Stimulated activated CD8-positive, alpha-beta memory T cell treated with anti-CD3 and anti-CD28 coated beads, Interleukin-7, amount 100 ng/mL, for 1 hour (primary cell): ENCODE results near the gene SCYGR6.
"Not testable (repeated sequence)": the region's sequence is repeated elsewhere in the genome, so short reads cannot be mapped to it uniquely, and the experiment has no call there.

Experiments used
- DNase-seq, 2 donors: peaks; one replicate each; pipeline ENCODE4 v3.0.0-alpha.2; 2020; ENCODE audit warnings: low read depth in 2 of 2

SCYGR6 gene, protein sequence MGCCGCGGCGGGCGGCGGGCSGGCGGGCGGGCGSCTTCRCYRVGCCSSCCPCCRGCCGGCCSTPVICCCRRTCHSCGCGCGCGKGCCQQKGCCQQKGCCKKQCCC

DNA sequence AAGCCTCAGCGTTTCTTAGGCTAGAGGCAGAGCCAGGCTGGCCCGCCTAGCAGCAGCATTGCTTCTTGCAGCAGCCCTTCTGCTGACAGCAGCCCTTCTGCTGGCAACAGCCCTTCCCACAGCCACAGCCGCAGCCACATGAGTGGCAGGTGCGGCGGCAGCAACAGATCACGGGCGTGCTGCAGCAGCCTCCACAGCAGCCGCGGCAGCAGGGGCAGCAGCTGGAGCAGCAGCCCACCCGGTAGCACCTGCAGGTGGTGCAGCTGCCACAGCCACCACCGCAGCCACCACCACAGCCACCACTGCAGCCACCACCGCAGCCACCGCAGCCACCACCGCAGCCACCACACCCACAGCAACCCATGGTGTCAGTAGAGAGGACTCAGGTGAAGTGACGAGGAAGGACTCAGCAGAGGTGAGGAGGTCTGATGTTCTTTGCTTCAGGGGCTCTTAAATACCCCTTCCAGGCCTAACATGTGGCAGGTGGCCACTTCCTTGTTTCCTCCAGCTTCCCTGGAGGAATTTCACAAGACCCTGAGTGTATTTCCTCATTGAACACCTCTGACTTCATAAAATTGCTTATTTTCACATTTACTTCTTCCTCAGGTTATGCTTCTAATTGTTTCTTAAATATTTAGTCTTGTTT lies at the start of gene SCYGR6:
SCYGR6 (minus strand) TSS at position 364 of the 646 bp plus-strand sequence; CDS start at position 364, 0 bp downstream.
- no peak for DNase-seq

DNA sequence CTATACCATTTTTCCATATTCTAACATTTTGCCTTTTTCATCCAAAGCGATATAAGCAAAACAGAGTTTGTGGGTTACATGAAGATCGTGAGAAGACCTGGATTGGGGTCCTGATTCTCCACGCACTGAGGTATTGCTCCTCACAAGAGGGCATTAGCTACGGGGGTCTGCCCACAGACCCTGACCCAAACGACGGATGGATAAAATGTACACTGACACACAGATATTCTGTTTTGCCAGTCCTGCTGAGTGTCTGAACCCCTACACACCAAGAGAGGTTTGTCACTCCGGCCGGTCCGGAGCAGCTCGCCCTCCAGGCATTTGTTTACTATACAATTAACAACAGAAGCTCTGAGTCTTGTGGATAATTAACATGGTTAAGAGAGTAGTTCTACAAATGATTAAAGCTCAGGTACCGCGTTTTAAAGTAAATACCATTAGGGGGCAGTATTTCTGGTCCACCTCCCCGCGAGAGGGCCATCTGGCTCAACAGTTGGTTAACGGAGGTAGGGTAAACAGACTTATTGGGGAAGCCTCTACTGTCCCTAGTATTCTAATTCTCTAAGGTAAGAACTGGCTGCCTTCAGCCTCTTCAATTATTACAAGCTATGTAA lies 49.6 kb upstream of the SCYGR6 start:
- no peak for DNase-seq

DNA sequence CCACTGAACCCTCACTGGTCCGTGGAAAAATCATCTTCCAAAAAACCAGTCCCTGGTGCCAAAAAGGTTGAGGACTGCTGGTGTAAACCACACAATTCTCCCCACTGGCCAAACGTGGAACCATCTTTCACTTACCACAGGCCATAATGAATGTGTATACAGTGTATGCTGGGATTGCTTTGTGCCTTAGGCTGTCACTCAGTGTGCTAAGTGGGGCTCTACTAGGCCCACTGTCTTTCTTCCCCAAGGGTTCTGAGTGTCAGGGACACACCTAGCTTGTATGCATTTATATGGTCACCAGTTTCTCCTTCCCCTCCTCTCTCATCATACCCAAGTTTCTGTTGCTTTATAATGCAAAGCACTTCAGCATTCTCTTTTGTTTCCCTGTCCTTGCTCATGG lies 48.4 kb upstream of the SCYGR6 start:
- DNase-seq: no peak

DNA sequence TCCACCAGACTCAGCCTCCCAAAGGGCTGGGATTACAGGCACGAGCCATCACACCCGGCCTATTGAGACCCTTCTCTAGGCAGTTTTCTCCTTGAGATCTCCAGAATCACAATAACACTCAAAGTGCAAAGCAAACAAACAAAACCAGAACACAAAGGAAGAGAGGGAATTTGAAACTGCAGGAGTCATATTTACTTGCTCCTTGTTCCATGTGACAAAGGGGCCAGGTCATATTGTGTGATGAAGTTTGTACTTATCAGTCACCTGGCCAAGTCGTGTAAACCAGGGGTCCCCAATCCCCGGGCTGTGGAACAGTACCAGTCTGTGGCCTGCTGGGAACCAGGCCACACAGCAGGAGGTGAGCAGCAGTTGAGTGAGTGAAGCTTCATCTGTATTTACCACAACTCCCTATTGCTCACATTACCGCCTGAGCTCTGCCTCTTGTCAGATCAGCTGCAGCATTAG lies 47.7 kb upstream of the SCYGR6 start:
- DNase-seq: no peak

DNA sequence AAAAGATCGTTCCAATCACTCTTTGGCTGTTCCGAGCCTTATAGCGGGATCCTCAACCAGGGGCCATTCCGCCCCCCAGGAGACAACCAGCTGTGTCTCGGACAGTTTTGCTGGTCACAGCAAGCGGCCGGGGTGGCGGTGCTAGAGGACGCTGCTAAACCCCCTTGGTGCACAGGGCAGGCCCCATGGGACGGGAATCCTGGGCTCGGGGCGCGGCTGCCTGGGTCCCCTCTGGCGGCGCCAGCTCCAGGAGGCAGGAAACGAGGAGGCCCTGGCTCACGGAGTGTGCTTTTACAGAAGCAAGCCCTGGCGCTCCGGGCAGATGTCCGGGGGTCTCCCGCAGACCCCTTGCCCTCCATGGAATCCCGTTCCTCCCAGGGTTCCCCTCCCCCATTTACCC lies 43.3 kb upstream of the SCYGR6 start:
- DNase-seq: no peak

DNA sequence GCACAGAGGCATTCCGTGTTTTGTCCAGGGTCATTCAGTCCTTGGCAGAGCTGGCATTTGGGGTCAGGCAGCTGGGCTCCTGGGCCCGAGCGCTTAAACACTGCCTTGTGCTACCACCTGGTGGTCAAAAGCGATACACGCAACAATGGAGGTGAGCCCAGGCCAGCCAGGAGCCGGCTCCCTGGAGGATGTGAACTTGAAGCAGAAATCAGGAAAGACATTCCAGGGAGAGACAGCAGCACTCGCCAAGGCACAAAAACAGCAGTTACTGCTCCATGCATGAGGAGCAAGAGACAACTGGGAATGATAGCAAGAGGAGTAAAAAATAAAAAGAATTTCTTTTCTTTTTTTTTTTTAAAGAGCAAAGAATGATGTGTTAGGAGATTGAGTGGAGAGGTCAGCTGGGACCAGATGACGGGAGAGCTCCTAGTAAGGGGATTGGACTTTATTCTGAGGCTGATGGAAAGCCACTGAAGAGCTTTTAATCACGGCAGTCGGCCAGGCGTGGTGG lies 41.9 kb upstream of the SCYGR6 start:
- peak; percentile 6 to 13 for DNase-seq

DNA sequence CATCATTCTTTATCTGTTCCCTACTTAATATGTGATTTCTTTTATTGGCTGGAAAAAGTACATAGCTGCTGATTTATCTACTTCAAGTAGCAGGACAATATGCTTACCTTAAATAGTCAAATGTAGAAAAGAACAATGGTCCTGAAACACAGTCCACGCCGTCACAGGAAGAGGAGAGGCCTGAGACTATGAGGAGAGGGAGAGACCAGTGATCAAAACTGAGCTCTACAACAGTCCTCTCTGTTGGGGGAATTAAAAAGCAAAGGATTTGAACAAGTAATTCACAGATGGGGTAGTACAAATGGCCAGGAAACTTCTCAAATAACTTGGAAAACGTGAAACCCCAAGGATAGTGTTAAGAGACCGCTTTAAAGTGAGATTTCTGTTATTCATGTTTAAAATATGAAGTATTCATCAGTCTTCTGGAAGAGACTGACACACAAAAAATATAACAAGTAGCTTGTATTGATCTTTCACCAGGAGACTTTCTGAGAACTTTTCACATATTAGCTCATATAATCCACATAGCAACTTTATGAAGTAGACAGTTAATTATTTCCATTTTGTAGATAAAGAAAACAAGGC lies 41.3 kb upstream of the SCYGR6 start:
- no peak for DNase-seq

DNA sequence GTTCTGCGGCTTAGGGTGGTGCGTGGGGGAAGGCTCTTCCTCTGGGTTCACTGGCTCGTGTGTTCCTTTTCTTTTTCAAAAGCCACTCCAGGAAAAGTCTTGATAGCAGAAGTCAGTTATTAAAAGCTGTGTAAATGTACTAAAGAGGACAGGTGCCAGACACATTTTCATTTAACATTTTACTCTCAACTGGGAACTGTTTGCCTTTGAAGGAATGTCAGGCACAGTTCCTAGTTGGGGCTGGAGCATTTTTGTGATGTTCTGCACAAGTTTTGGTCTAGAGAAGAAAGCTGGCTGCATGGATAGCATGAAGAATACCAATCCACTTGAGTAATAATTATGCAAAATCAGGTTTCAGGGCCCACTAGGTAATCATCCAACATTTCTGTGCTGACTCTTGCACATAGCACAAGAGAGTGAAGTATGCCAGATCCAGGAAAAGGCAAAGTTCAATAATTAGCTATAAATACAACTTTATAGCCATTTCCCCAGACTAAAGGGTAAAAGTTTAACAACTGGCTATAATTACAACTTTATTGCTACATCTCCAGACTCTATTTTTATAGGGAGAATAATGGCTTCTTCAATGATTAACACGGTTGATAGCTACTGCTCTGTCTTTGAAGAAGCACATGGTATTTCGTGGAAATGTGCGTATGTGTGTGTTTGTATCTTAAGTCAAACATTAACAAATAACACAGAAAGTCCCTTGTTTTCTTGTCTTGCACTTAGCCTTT lies 37.4 kb upstream of the SCYGR6 start:
- no peak for DNase-seq

DNA sequence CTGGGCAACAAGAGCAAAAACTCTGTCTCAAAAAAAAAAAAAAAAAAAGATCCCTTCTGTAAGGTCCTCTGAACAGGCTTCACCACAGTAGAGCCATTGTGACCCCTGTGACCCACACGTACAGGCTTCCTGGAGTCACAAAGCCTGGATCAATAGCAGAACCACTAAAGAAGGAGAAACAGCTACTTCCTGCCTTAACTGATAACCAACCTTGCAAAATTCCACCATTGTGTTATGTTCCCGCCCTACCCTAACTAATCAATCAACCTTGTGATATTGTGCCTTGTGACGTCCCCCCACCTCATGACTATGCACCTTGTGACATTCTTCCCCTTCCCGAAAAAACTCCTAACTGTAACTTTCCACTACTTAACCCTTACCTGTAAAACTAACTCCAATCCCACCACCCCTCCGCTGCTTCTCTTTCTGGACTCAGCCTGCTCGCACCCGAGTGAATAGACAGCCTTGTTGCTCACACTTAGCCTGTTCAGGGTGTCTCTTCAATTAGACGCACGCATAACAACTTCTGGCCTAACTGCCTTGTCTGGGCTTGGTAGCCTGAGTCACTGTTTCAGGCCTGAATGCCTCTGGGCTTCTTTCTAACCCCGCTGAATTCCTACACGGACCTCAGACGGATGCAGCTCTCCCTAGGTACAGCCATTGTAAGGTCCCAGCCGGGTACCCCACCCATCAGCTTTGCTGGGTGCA lies 35.0 kb upstream of the SCYGR6 start:
- no peak for DNase-seq

DNA sequence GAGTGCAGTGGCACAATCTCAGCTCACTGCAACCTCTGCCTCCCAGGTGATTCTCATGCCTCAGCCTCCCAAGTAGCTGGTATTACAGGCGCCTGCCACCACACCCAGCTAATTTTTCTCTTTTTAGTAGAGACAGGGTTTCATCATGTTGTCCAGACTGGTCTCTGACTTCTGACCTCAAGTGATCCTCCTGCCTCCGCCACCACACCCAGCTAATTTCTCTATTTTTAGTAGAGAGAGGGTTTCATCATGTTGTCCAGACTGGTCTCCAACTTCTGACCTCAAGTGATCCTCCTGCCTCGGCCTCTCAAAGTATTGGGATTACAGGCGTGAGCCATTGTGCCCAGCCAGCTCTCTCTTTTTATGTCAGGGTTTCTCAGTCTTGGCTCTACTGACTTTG lies 31.7 kb upstream of the SCYGR6 start:
- not testable (repeated sequence) for DNase-seq

DNA sequence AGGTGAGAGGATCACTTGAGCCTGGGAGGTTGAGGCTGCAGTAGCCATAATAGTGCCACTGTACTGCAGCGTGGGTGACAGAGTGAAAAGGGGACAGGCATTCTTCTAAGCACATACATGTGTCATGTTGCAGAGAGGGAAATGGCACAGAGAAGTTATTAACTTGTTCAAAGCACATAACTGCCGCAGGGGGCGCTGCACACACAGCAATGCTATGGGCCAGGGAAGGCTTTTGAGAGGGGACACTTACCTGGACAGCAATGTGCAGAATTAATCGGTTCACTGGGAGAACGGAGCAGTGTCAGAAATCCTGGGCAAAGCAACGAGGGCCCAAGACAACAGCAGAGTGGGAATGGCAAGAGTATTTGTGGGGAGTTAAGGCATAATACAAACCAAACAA lies 23.5 kb upstream of the SCYGR6 start:
- DNase-seq: no peak

DNA sequence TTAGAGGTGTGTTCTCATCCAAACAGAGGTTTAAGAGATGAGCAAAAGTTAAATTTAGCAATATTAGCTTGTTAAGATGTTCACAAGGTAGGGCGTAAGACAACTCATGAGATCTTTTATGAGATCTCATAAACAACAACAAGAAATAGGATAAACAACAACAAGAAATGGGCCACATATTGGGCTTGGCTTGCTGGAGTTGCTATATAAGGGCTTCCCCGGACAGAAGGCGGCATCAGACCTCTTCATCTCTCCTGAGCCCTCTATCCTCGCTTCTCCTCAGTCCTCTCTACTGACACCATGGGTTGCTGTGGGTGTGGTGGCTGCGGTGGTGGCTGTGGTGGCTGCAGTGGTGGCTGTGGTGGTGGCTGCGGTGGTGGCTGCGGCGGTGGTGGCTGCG lies 21.0 kb upstream of the SCYGR6 start, which contains the start of gene SCYGR8:
SCYGR8 (plus strand) TSS at position 301 of the 400 bp plus-strand sequence; CDS start at position 301, 0 bp downstream.
- DNase-seq: no peak

DNA sequence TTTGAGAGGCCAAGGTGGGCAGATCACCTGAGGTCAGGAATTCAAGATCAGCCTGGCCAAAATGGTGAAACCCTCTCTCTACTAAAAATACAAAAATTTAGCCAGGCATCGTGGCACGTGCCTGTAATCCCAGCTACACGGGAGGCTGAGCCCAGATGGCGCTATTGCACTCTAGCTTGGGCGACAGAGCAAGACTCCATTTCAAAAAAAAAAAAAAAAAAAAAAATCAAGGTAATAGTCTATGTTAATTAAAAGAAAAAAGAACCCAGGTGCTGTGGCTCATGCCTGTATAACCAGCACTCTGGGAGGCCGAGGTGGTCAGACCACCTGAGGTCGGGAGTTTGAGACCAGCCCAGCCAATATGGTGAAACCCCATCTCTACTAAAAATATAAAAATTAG lies 16.1 kb upstream of the SCYGR6 start:
- DNase-seq: not testable (repeated sequence)

DNA sequence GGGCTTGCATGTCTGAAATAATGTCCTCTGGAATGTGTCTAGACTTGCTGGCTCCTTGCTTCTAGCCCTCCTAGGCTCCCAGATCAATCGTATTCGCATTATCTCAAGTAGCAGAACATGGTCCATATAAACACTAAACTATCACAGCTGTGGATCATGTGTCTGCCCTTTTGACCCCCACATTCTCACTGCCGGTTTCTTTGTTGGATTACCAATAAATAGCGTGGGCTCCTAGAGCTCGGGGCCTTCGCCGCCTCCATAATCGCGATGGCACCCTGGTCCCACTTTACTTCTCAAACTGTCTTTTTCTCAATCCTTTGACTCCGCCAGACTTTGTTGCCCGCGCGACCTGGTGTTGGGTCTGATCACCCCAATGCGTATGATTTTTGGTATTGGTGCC lies 14.8 kb upstream of the SCYGR6 start:
- no peak for DNase-seq

DNA sequence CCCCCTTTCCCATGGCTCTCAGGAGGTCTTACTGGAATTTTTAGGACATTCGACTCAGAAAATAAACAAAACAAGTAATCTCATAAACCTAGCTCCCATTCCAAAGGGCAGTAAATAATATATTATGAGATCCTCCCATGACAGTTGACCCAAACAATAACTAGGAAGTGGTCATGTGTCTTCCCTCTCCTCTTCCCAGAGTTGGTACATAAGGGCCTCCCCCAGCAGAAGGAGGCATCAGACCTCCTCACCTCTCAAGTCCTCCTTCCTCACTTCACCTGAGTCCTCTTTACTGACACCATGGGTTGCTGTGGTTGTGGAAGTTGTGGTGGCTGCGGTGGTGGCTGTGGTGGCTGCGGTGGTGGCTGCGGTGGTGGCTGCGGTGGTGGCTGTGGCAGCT lies 3.5 kb upstream of the SCYGR6 start, which contains the start of gene SCYGR7:
SCYGR7 (plus strand) TSS at position 301 of the 400 bp plus-strand sequence; CDS start at position 301, 0 bp downstream.
- no peak for DNase-seq

DNA sequence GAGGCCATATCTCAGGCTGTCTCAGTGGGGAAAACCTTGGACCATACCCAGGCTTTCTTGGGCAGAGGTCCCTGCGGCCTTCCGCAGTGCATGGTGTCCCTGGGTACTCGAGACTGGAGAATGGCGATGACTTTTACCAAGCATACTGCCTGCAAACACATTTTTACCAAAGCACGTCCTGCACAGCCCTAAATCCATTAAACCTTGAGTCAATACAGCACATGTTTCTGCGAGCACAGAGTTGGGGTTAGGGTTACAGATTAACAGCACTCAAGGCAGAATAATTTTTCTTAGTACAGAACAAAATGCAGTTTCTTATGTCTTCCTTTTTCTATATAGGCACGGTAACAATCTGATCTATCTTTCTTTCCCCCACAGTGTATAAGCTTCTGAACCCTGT lies 1.7 kb downstream of the SCYGR6 start:
- not testable (repeated sequence) for DNase-seq

DNA sequence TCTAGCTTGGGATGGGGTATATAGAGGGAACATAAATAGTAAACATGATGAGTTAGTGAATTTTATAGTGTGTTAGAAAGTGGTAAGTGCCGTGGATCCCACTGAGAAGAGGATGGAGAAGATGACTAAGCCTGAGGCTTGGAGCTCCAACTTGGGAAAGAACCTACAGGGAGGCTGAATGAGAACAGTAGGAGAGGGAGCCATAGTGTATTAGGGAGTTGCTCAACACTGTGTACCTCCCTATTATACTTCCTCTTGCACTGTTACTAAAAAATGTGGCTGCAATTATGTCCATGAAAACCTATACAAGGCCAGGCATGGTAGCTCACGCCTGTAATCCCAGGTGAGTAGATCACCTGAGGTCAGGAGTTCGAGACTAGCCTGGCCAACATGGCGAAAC lies 3.9 kb downstream of the SCYGR6 start:
- no peak for DNase-seq

DNA sequence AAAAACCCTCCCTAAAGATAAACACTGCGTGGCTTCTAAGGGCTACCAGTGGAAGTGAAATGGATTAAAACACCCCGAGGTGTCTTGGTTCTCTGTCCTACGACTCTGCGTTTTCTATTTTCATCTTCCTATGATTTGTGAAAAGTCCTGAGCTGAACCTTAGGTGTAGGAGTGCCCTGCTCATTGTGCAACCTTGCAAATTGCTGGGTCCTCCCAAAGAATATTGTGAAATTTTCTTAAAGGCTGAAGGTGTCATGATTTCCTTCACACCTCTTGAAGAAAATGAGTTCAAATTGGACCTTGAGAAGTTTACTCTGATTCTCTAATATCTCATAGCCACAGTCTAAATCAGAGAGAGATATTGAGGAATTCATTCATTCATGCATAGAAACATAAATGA lies 4.9 kb downstream of the SCYGR6 start:
- no peak for DNase-seq

DNA sequence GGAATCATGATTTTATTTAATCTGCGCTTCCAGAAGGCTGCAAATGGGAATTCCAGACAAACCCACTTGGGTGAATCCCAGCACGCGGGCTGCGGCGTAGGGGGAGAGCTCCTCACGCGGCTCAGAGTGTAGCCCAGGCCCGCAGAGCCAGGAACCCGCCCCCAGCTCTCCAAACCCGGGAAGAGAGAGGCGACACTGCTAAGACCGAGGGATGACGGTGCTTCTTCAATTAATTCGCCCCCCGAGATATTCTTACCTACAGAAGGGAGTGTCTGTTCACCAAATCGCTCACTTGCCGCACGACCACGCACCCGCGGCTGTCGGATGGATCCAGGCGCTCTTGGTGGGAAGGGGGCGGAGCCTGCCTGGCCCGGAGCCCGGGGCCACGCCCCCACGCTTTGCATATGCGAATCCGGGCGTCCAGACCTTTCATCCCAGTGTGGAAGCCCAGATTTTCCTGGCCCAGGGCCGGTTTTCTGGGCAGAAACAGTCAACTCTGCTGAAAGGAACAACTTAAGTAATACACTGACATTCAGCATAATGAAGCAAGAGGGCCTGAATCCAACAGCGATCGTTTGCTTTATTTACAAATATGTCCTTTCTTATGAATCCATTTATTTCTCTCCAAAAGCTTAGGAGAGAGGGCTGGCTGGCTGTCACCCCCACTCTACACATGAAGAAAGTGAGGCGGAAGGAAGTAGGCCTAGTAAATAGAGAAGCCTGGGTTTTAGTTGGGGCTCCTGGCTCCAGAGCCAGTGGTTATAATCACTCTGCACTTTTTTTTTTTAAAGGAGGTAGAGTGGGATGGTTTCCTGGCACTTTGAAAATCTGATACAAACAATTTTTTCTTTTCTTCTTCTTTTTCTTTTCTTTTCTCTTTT lies 6.6 kb downstream of the SCYGR6 start, which contains the start of gene SLC19A3:
SLC19A3 (minus strand) TSS at position 342 of the 881 bp plus-strand sequence. CDS start 15,710 bp downstream, outside the sequence.
- DNase-seq: no peak

DNA sequence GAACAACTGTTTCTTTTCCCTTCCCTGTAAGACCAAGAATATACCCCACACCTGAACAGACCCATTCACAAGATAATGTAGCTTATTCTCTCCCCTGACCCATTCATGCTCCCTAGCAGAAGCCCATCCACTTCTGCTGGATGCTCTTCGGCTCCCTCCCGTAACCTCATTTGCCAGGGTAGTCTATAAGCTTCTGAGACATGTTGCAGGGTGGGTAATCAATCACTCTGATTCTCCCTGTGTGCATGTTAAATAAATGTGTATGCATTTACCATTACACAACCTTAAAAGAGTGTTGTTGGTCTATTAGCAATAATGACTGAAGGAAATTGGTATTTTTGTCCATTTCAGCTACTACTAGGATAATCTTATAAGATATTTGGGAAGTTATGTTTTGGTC lies 8.1 kb downstream of the SCYGR6 start:
- DNase-seq: no peak
